Measurements from ENCODE around the gene C1orf105.

- no peak for TF ChIP-seq YY1 (IDR thresholded peaks at IDR 0.05; ENCODE audit: insufficient read depth, insufficient read length)
- no peak for TF ChIP-seq ZNF274 (IDR thresholded peaks at IDR 0.05; ENCODE audit: low read depth, low read length)
These were observed 42.9 kb upstream of the C1orf105 start for GRCh38 chr1:172377565-172377964.
